HEK293T (cell line): ENCODE measurements around the gene SYTL2.

Experiments used
- CTCF ChIA-PET: fragments of 350-600 bp; formaldehyde crosslinking; extraction: SDS; loops from one replicate; lab custom pipeline; 2021; ENCODE audit warnings: antibody characterized with exemption, inconsistent platforms; lab: Yijun Ruan, JAX
- POLR2A ChIA-PET: fragments of 350-600 bp; formaldehyde crosslinking; extraction: SDS; loops from one replicate; lab custom pipeline; 2020; ENCODE audit warnings: antibody characterized with exemption, inconsistent platforms; lab: Yijun Ruan, JAX
- DNase-seq: peaks from one replicate; pipeline ENCODE4 v3.0.0; 2012; ENCODE audit warnings: mixed read lengths; ENCODE audit errors: extremely low spot score
- ARNT ChIP-seq: fragments of 450-650 bp; IDR thresholded peaks from 2 replicates; pipeline ENCODE4 v1.6.1; 2017; ENCODE audit warnings: mild to moderate bottlenecking
- BHLHE40 ChIP-seq: fragments of 450-650 bp; IDR thresholded peaks from 2 replicates; pipeline ENCODE4 v1.6.1; 2016; ENCODE audit warnings: mild to moderate bottlenecking, moderate library complexity, borderline replicate concordance
- CTBP1 ChIP-seq: fragments of 450-650 bp; IDR thresholded peaks from 2 replicates; pipeline ENCODE4 v1.6.1; 2016; ENCODE audit warnings: borderline replicate concordance
- ELF4 ChIP-seq: fragments of 450-650 bp; IDR thresholded peaks from 2 replicates; pipeline ENCODE4 v1.6.1; 2017; ENCODE audit warnings: antibody characterized with exemption
- FOXA1 ChIP-seq: fragments of 450-650 bp; IDR thresholded peaks from 2 replicates; pipeline ENCODE4 v1.6.1; 2016; ENCODE audit warnings: mild to moderate bottlenecking
- FOXK2 ChIP-seq: fragments of 450-650 bp; IDR thresholded peaks from 2 replicates; pipeline ENCODE4 v1.6.1; 2016; ENCODE audit warnings: mild to moderate bottlenecking
- FOXM1 ChIP-seq: fragments of 450-650 bp; IDR thresholded peaks from 2 replicates; pipeline ENCODE4 v1.6.1; 2017; ENCODE audit warnings: mild to moderate bottlenecking, borderline replicate concordance
- HDGF ChIP-seq: fragments of 450-650 bp; IDR thresholded peaks from 2 replicates; pipeline ENCODE4 v1.6.1; 2017; ENCODE audit warnings: antibody characterized with exemption, borderline replicate concordance
- L3MBTL2 ChIP-seq: fragments of 450-650 bp; conservative IDR thresholded peaks from 2 replicates; pipeline ENCODE4 v1.6.1; 2016; ENCODE audit warnings: mild to moderate bottlenecking
- LEF1 ChIP-seq: fragments of 450-650 bp; IDR thresholded peaks from 2 replicates; pipeline ENCODE4 v1.6.1; 2017; ENCODE audit warnings: mild to moderate bottlenecking, borderline replicate concordance
- NFRKB ChIP-seq: fragments of 450-650 bp; IDR thresholded peaks from 2 replicates; pipeline ENCODE4 v1.6.1; 2016; ENCODE audit warnings: mild to moderate bottlenecking, moderate library complexity
- PKNOX1 ChIP-seq: fragments of 450-650 bp; IDR thresholded peaks from 2 replicates; pipeline ENCODE4 v1.6.1; 2016
- SP1 ChIP-seq: fragments of 450-650 bp; IDR thresholded peaks from 2 replicates; pipeline ENCODE4 v1.6.1; 2017
- SUZ12 ChIP-seq: fragments of 450-650 bp; IDR thresholded peaks from 2 replicates; pipeline ENCODE4 v1.6.1; 2016; ENCODE audit warnings: mild to moderate bottlenecking
- TARDBP ChIP-seq: fragments of 450-650 bp; IDR thresholded peaks from 2 replicates; pipeline ENCODE4 v1.6.1; 2016
- ZNF384 ChIP-seq: fragments of 450-650 bp; IDR thresholded peaks from 2 replicates; pipeline ENCODE4 v1.6.1; 2016

Gene SYTL2

DNA sequence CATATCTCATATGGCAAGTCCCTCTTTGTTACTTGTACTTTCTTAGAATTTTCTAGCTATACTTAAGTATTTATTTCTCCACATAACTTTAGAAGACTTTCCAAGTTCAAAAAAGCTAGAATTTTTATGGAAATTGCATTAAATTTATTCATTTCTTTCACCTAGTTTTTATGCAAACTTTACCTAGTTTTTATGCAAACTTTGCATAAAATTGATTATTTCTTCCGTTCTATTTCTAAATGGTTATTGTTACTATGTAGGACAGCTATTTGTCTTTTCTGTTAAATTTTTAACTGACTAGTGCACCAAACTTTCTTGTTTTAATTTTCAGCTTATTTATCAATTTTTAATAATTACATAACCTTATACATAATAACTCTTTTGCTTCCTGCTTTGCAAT is 142.8 kb downstream of the SYTL2 start:
- CTCF ChIA-PET, result no interaction called here
- POLR2A ChIA-PET, result no interaction called here
- TF ChIP-seq SUZ12 (no peak), HDGF (no peak), ELF4 (no peak), FOXA1 (no peak), L3MBTL2 (no peak)
- no peak for DNase-seq

DNA sequence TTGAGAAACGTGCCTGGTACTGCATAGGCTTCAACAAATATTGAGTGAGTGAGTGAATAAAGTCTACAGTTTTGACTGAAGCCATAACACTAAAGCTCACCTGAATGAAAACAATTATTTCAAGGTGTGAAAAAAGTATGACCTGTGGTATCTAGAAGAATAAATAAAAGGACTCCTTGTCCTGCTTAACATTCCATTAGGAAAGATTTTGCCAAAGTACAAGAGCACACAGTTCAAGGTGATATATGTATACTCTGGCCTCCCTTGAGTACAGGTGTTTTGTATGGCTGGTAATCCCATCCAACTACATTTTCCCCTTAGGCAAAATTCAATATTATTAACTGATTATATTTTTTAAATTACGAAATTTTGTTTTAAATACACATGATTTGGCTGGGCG is 144.3 kb downstream of the SYTL2 start:
- no peak for TF ChIP-seq SP1
- TF ChIP-seq HDGF, result no peak
- TF ChIP-seq ARNT, result no peak
- TF ChIP-seq FOXM1, result no peak
- TF ChIP-seq ZNF384, result no peak
- TF ChIP-seq SUZ12, result no peak
- TF ChIP-seq FOXA1, result no peak
- TF ChIP-seq ELF4, result no peak
- no peak for TF ChIP-seq TARDBP
- no peak for TF ChIP-seq LEF1
- TF ChIP-seq CTBP1, result no peak
- no peak for TF ChIP-seq FOXK2
- TF ChIP-seq PKNOX1, result no peak
- TF ChIP-seq L3MBTL2, result no peak
- no peak for TF ChIP-seq NFRKB
- no peak for TF ChIP-seq BHLHE40
- ChIA-PET POLR2A (no interaction called here), CTCF (no interaction called here)
- DNase-seq, result no peak

GRCh38 chr11:85665733-85666132 is 145.2 kb downstream of the SYTL2 start:
- TF ChIP-seq NFRKB (no peak), ELF4 (no peak), LEF1 (no peak), FOXA1 (no peak), ARNT (no peak)
- DNase-seq, result no peak
- CTCF ChIA-PET, result no interaction called here
- POLR2A ChIA-PET, result no interaction called here

DNA sequence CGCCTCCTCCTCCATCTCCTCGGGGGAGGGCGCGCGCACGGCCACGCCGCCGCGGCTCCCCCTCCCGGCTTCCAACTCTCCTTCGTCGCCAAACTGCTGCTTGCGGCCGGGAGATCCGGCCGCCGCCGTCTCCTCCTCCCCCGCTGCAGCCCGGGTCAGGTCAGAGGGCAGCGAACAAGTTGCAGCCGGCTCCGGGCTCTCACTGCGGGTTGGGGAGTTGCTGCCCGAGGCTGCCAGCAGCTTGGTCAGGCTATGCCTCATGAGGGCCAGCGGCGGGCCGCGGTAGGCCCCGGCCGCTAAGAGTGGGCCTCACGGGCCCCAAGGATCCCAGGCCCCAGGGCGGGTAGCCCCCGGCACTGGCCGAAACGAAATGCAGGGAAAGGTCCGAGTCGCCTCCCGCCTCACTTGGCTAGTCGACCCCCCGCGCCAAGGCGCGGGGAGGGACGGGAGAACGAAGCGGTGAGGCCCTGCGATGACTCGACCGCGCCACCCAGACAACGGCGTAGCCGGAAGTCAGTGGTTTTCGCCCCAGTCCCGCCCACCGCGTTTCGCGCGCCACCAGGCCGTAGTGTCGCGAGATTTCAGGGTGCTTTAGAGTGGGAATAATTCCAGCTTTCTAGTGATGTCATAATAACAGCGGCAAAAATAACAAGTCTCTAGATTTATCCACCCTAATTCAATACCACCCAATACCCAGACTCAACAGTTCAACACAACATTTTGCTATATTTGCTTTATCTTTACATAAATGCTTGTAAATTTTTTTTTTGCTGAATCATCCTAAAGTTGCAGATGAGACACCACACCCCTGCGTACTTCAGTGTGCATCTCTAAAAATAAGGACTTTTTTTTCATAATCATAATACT is 146.1 kb downstream of the SYTL2 start, which contains the start of gene CREBZF:
TSS of gene CREBZF (minus strand) at position 515 of the 867 bp plus-strand sequence. CDS start at position 261, 254 bp downstream.
- CTCF ChIA-PET, result interaction anchor here (0.7 kb wide), 1 partner anchor 176 kb away, joined by 5 read pairs; no protein-coding TSS in a partner anchor

DNA sequence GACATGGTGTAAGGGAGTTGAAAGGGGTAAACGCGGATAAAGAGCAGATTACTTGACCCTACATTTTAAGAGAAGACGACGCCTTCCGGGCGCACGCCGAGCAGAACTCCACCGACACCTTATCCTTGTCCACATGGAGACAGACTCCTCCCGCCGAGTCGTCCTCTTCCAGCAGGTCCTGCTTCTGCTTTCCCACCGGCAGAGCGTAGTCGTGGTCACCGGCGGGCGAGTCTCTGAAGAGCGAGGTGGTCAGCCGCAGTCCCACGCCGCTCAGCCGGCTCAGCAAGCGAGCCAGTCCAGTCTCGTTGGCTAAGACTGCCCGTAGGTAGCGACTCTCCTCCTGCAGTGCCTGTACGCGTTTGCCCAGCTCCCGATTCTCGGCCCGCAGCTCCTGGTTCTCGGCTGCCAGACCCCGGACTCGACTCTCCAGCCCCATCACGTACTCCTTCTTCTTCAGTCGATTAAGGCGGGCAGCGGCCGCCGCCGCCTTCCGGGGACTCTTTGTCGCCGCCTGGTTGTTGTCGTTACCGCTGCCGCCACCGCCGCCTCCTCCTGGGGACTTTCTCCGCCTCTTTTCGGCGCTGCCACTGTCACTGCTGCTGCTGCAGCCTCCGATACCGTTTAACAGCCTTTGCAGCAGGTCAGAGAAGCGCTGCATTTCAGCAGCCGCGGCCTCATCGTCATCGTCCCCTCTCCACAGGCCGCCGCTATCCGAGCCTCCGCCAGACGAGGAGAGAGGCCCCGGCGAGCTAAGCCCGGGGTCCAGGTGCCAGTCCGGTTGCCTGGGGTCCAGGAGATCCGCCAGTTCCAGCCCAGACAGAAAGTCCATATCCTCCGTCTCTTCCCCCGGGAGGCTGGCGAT is 147.0 kb downstream of the SYTL2 start:
- CTCF ChIA-PET, result no interaction called here
- DNase-seq, result peak; percentile 56
- POLR2A ChIA-PET, result interaction anchor here (1.0 to 1.8 kb wide), 8 partner anchors 10 to 36 kb away, joined by 3 to 16 read pairs (median 4); partner anchors contain the start of genes DLG2, TMEM126A and TMEM126B
- no peak for TF ChIP-seq LEF1
- TF ChIP-seq ARNT, result no peak
- TF ChIP-seq PKNOX1, result no peak
- TF ChIP-seq TARDBP, result no peak
- TF ChIP-seq NFRKB, result no peak
- TF ChIP-seq CTBP1, result no peak
- no peak for TF ChIP-seq FOXM1
- no peak for TF ChIP-seq ZNF384
- no peak for TF ChIP-seq SUZ12
- TF ChIP-seq SP1, result no peak
- no peak for TF ChIP-seq BHLHE40
- no peak for TF ChIP-seq HDGF
- no peak for TF ChIP-seq L3MBTL2
- no peak for TF ChIP-seq FOXA1
- TF ChIP-seq FOXK2, result no peak
- TF ChIP-seq ELF4, result no peak

More for the DNA sequence above, 146.1 kb downstream of the SYTL2 start, which contains the start of gene CREBZF:
- TF ChIP-seq FOXK2 (no peak), FOXM1 (no peak), ZNF384 (no peak), L3MBTL2 (0 out of 2 replicates have a peak, but pooled peaks have one; percentile 51), PKNOX1 (no peak), ELF4 (peak; percentile 76; the same call in 1 of the 2 replicates), BHLHE40 (no peak)
- POLR2A ChIA-PET, result interaction anchor here (1.0 to 1.4 kb wide), 7 partner anchors 14 to 145 kb away, joined by 3 to 16 read pairs (median 4); partner anchors contain the start of genes TMEM126A and TMEM126B
- DNase-seq, result peak; percentile 91
